NCI-H2196 (cell line): ENCODE results near the gene NOCT.
"Not testable (repeated sequence)": the region's sequence is repeated elsewhere in the genome, so short reads cannot be mapped to it uniquely, and the experiment has no call there.

Experiments
- DNase-seq: peaks from one replicate; lab custom pipeline; 2025; ENCODE audit not compliant: unreplicated experiment; lab: John Stamatoyannopoulos, UW

The NOCT gene, protein sequence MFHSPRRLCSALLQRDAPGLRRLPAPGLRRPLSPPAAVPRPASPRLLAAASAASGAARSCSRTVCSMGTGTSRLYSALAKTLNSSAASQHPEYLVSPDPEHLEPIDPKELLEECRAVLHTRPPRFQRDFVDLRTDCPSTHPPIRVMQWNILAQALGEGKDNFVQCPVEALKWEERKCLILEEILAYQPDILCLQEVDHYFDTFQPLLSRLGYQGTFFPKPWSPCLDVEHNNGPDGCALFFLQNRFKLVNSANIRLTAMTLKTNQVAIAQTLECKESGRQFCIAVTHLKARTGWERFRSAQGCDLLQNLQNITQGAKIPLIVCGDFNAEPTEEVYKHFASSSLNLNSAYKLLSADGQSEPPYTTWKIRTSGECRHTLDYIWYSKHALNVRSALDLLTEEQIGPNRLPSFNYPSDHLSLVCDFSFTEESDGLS

DNA sequence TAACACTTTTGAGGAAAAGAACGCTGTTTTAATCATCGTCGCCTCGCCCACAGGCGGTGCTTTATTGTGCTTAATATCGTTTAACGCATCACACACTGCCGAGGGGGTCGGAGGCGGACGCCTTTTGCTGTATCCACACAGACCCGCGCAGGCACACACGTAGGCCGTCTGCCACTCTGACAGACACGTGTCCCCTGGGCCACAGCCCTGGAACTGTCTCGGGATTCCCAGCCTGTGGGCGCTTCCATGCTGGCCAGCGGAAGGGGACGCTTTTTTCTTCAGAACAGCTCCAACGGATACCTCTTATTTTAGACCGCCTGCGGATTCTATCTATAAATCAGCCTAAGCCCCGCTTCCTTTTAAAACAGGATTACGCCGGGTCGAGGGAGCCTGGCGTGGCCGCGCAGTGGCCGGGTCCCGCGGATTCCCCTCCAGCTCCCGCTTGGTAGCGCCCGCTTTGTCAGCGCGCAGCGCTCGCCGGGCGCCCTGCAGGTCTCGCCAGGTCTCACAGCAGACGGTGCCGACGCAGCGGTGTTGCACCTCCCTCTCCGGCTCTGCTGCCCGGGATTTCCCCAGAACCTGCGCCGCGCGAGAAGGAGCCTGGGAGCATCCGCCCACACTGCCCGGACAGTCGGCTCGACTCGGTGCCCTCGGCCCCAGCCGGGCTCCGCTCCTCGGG, at the start of gene NOCT:
NOCT (plus strand) TSS at position 513 of the 679 bp plus-strand sequence. CDS start 201 bp downstream, outside the sequence.
- peak; percentile 71 for DNase-seq

DNA sequence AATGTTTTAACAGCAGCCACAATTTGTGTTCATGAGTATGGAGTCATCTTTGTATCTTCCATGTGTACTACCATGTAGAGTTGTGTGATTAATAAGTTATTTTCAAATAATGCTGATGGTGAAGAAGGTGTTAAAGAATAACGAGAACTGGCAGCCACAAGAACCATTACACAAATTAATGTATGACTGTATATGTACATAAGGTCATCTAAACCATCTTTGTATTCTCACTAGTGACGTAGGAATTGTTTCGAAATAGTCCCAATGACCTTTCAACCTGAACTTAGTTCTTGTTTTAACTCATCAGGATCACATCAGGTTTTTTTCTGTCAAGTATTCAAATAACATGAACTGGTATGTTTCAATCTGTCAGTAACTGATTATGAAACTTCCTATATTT, 48.3 kb upstream of the NOCT start:
- DNase-seq: no peak

DNA sequence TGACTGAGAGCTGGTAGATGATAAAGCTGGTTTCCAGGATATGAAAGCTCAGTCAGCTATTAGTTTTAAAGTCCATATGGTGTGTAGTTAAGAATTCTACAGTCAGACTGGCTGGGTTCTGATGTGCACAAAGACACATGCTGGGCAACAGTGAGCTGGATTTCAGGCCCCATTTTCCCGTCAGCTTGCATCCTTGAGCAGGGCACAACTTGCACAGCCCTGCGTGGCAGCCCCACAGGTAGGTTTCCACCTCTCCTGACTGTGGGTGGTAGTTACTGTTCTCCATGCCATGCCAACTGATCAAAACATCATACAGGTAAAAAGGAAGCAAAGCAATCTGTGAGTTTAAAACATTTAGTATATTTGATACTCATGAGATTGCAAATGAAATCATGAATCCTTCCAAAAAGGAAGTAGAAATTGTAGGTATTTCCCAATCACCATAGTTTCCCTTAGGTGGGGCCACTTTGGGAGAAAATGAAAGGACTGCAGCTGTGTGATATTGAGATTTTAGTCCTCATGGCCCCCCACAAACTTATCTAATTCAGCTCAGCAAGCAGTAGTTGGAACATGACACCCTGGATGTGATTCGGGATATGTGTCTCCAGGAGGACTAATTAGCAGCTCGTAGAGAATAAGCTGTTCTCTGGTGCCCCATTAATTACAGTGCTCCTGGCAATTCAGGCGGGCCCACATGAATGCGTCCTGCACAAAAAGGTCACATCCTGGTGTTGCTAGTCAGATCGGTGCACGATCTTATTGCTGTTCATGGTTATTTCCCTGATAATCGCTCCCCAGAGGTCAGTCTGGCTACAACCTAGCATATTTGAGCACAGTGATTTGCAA, 42.4 kb upstream of the NOCT start:
- DNase-seq: no peak

DNA sequence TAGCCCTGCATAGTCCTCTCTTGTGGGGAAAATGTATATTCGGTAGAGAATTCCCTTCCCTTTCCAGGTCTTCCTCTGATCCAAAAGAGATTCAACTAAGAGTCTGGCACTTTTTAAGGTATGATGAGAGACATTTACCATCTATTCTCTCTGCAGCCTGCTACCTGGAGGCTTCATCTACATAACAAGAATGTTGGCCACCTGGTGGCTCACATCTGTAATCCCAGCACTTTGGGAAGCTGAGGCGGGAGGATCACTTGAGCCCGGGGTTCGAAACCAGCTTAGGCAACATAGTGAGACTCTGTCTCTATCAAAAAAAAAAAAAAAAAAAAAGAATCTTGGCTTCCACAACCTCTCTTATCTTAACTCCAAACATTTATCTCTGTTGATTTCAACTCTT, 40.4 kb upstream of the NOCT start:
- DNase-seq: no peak

DNA sequence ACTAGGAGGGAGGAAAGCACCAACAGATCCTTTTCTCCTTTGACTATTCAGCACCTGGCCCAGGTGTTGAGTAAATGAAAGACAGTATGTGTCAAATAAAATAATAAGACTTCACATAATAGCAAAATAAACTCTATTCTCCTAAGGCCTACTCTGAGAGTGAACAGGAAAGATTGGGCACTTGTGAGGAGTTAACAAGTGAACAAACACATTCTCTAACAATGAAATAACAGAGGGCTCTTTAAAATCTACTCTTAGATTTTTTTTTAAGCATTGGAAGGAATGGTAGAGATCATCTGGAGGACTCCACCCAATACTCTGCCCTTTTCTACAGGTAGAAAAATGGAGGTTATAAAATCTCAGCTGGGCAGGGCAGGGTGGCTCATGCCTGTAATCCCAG, 39.1 kb upstream of the NOCT start:
- no peak for DNase-seq

DNA sequence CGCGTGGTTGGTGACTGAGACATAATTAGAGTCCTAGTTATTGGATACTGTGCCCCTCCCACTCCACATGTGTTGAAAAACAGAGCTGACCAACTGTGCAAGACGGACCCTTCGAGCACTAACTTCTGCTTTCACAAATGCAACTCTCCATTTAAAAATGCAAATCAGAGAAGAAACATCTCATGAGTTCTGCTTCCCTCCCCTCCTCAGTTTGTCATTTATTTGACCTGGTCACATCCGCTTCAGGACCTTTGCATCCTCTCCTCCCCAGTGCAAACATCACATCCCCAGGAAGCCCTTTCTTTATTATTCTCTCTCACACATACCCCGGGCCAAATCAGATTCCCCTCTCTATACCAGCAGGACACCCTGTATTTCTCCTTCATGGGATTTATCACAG, 38.1 kb upstream of the NOCT start:
- DNase-seq: no peak

DNA sequence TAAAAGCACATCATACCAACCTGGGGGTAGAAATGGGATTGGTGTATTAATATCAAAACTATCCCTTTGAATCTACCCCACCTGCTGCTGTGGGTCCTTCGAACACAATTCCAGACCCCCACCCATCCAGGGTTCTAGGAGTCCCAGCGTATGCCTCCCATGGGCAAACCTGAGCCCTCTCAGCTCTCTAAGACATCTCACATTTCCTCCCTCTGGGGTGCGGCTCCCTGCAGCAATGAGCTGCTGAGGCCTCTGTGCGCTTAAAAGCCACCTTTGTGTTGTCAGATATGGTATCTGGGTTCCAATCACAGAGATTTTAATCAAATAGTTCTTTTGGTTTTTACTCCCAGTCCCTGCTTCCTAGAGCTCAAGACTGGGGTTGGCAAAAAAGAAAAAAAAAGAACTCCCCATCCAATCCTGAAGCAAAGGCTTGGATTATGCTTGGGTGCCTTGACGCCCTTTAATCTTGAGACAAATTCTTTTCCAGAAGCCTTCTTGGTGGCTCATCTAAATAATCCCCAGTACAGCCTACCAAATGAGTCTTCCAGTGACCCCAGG, 37.5 kb upstream of the NOCT start:
- DNase-seq: no peak

DNA sequence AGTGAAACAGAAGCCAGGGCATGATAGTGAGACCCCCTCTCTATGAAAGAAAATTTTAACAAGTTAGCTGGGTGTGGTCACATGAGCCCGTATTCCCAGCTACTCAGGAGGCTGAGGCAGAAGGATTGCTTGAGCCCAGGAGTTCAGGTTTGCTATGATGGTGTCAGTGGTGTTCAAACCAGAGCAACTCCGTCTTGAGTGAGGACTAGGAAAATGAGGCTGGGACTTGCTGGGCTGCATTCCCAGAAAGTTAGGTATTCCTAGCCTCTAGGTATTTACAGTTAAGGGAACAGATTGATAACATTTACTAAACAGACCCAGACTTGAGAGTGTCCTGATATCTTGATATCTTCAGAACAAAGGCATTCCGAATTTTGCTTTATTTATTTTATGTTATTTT, 37.0 kb upstream of the NOCT start:
- no peak for DNase-seq

DNA sequence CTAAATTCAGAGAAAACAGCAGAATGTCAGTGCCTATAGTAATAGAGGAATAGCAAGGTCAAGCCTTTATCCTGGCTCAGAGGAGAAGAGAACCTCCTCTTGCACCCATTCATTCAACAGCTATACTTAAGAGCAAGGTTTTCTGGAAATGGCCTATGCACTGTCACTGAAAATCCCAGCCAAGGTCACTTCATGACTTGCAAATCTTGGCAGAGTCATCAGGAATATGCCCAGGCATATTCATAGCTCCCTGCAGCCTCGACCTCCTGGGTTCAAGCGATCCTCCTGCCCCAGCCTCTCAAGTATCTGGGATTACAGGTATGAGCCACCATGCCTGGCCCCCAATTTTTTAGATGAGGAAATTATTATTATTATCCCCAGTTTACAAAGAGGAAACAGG, 35.8 kb upstream of the NOCT start:
- DNase-seq: no peak

DNA sequence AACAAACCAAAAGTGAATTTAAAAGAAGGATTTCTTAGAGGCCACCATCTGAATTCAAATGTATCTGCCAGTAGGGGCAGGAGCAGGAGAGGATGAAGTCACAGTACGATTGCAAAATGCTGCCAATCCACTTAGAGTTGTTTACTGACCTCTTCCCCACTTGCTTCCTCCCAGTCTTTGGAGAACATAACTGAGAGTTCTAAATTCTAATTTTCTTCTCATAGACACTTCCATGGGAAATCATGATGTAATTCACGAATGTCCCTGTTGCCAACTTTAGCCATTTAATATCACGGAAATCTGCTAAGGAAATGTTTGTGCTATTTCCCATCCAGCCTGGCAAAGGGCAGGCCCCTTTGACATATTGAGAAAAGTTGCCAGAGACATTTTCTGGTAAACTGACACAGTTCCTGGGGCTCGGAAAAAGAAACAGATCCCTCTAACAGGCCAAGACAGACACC, 33.6 kb upstream of the NOCT start:
- DNase-seq: no peak

DNA sequence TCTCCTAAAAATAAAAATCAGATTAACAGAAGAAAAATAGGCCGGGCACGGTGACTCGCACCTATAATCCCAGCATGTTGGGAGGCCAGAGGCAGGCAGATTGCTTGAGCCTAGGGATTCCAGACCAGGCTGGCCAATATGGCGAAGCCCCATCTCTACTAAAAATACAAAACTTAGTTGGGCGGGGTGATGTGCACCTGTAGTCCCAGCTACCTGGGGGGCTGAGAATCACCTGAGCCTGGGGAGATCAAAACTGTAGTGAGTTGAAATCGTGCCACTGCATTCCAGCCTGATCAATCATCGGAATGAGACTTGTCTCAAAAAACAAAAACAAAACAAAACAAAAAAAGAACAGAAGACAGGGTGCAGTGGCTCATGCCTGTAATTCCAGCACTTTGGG, 32.8 kb upstream of the NOCT start:
- no peak for DNase-seq

DNA sequence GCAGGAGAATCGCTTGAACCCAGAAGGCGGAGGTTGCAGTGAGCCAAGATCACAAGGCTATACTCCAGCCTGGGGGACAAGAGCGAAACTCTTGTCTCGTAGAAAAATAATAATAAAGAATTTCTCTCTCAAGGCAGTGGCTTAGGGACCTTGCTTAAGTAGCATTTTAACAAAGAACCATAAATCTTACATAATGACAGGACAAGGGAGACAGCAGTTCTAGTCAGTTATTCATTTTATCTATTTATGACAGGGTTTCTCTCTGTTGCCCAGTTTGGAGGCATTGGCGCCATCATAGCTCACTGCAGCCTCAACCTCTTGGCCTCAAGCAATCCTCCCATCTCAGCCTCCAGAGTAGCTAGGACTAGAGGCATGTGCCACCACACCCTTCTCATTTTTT, 31.9 kb upstream of the NOCT start:
- DNase-seq: no peak

DNA sequence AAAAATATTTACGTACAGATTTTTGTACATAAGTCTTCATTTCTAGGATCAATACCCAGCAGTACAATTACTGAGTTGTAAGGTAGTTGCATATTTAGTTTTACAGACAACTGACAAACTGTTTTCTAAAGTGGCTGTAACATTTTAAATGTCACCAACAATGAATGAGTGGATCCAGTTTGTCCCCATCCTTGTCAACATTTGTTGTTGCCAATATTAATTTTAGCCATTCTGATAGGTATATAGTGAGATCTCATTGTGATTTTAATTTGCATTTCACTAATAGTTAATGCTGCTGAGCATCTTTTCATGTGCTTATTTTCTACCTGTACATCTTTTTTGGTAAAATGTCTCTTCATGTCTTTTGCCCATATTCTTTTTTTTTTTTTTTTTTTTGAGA, 30.9 kb upstream of the NOCT start:
- DNase-seq: no peak

DNA sequence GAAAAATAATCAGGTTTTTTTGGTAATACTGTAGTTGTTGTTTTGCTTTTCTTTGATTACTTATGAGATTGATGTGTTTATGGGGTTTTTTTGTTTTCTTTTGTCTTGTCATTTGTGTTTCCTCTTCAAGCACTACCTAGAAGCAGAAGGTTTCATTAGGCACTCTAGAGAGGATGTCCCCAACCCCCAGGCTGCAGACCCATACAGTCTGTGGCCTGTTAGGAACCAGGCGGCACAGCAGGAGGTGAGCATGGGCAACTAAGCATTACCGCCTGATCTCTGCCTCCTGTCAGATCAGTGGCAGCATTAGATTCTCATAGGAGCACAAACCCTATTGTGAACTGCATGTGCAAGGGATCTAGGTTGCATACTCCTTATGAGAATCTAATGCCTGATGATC, 22.9 kb upstream of the NOCT start:
- DNase-seq: no peak

DNA sequence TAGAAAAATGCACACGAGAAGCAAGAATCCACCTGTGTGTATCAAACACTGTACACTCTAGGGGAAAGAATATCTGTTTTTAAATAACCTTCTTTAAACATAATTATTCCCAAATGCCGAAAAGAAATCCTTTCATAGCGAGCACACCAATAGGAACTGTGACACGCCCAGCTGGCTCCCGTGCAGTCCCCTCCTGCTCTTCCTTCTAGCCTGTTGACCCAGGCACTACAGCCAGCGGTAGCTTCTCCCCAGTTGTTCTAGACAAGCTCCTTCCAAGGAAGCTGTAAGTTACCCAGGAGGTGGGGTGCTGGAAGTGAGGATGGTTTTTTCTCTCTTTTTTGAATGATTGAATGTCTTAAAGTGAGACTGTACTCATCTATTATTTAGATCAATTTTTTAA, 19.5 kb upstream of the NOCT start:
- DNase-seq: no peak

DNA sequence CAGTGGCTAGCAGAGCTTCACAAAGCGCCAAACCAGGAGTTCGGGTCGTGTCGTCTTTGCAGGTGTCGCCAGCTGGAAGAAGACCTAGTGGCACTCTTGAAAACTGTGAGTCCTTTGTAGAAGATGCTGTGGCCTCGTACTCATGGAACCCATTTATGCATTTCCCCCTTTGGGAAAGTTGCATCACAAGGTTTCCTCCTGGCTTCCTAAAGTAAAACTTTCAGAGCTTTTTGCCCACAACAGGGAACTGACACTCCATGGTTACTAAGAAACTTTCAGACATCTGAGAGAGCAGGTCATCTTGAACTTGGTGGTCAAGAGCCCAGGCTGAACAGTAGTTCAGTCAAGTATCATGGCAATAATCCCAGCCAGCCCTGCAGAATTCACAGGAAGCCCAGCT, 15.9 kb upstream of the NOCT start:
- no peak for DNase-seq

DNA sequence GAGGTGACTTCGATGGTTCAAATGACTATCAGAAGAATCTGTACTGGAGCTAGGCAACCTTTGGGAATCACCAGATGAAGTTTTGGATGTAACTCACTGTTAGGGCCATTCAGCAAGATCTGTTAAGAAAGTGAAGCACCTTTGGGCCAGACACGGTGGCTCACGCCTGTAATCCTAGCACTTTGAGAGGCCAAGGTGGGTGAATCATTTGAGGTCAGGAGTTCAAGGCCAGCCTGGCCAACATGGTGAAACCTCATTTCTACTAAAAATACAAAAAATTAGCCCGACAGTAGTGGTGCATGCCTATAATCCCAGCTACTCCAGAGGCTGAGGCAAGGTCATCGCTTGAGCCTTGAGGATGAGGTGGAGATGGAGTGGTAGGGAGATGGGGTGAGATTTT, 15.4 kb upstream of the NOCT start:
- not testable (repeated sequence) for DNase-seq

DNA sequence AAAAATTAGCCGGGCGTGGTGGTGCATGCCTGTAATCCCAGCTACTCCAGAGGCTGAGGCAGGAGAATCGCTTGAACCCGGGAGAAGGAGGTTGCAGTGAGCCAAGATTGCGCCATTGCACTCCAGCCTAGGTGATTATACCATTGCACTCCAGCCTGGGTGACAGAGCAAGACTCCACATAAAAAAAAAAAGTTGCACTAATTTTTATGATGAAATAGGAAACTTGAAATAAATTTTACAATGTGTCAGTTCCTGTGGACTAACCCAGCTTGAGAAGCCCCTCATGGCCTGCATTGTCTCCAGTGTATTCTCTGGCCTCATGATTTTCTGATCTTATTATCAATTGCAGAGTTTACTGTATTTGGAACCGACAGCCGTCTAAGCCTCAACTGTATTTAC, 14.2 kb upstream of the NOCT start:
- not testable (repeated sequence) for DNase-seq

DNA sequence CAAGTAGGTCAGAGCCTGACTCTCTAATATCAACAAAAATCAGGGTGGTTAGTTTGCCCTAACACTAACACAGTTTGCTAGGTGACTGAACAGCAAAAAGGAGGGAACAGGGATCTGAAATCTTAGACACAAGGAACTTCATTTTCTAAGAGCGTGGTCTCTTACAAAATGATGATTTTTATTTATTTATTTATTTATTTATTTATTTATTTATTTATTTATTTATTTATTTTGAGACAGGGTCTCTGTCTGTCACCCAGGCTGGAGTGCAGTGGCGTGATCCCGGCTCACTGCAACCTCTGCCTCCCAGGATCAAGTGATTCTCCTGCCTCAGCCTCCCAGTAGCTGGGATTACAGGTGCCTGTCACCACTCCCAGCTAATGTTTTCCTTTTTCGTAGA, 11.9 kb upstream of the NOCT start:
- DNase-seq: not testable (repeated sequence)

DNA sequence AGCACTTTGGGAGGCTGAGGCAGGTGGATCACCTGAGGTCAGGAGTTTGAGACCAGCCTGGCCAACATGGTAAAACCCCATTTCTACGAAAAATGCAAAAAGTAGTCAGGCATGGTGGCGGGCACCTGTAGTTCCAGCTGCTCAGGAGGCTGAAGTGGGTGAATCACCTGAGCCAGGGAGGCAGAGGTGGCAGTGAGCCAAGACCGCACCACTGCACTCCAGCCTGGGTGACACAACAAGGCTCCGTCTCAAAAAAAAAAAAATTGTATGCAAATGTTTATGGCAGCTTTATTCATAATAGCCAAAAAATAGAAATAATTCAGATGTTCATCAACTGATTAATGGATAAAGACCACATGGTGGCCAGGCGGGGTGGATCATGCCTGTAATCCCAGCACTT, 9.8 kb upstream of the NOCT start:
- no peak for DNase-seq

DNA sequence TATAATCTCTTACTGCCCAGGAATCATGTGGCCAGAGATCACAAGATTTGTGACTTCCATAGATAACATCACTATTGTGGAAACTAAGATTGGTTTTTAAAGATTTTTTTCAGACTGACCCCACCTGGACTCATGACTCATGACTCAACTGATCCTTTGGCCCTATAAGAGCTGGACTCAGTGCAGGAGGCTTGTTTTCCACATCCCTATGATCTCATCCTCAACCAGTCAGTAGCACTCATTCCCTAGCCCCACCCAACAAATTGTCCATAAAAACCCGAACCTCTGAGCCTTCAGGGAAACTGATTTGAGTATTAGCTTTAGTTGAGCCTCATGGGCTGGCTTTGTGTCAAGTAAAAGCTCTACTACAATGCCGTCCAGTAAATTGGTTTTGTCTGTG, 7.9 kb upstream of the NOCT start:
- no peak for DNase-seq
